Inferior parietal cortex (tissue), 1 donor: Measurements from ENCODE around the gene TBL1Y.
"Not testable (repeated sequence)": the region's sequence is repeated elsewhere in the genome, so short reads cannot be mapped to it uniquely, and the experiment has no call there.

Source experiments
- DNase-seq: peaks from one replicate; pipeline ENCODE4 v3.0.0-alpha.2; 2016; ENCODE audit errors: extremely low spot score

Gene TBL1Y

DNA sequence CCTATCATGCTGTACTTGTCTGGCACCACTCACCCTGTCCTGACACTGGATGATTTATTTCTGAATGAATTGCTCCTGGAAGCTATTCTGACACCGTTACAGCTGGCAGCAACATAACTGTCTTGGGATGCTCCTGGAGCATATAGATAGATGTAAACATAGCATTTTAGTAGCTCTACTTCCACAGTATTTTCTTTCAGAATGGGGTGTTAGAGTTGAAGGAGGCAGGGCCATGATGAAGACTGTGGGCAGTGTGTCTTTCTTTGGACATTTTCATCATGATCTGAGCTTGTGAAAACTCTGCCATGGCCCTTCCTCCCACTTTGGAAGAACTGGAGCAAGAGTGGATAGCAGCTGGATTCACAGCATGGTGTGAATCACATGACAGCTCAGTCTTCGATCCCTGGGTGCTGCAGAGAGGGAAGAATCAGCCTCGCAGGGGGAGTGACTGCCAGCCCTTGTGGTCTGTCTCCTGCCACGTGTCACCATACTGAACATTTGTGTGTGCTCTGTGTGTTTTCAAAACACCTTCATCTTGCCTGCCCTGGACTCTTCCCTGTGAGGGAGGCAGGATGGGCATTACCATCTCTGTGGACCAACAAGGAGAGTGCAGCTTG, 61.9 kb downstream of the TBL1Y start:
- no peak for DNase-seq

DNA sequence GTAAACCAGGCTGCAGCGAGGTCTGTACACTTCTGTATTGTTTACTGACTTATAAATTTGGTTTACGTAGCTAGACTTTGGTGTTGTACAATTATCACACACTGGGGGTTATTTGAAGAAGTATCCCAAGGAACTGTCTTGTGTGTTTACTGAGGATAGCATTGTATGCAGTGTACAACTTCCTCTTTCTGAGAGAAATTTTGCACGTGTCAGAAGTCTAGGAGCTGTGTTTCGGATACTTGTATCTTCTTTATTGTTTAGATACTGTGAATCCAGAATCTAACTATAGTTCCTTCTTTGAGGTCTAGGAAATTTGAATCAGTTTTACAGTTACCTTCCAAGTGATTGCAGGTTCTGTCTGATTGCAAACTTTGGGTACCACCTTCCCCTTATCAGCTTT, 64.5 kb downstream of the TBL1Y start:
- DNase-seq: no peak

DNA sequence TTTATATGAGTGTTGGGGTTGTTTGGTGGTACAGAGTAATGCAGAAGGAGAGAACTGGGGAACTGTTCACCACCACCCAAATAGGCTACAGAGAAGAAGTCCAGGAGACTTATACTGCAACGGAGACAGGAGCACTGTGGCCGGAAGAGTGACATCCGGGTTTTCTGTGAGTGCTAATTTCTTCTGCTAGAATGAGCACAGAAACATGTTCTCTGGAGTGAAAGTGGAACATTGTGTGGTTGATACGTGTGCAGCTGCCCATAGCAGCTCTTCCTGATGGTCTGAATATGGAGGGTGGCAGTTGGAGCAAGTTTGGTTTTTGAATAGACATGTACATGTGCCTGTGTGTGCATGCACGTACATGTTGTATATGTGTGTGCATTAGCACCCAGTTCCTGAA, 67.3 kb downstream of the TBL1Y start:
- DNase-seq: no peak

DNA sequence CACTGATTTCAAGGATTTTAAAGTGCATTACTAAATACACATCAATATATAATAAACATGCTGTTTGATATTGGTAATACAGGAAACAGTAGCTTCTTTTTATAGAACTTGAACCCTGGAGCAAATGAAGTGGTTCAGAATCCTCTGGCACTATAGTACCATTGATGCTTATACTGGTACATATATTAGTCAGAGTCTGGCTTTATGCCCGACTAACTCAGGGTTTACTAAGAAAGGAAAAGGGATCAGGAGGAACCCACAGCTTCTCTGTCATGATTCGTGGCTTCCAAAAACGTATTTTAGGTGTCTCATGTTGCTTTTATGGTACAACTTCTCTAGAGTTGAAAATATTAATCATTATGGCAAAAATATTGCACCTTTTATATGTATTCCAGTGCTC, 72.7 kb downstream of the TBL1Y start:
- DNase-seq: no peak

DNA sequence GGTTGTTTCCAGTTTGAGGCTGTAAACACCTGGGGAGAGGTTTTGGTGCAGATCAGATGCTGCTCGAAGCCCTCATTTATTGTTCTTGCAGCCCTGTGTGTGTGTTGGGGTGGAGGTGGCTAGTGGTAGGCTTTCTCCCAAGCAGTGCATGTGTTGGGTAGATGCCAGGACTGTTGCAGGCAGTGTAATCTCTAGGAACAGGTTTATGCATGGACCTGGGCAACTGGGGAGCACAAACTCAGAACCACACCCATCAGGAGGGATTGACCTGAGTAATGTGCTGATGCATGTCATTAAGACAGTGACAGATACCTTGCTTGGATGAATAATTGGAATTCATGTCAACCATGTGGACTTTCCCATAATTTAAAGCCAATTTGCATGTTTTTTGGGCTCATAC, 77.3 kb downstream of the TBL1Y start:
- DNase-seq: no peak

DNA sequence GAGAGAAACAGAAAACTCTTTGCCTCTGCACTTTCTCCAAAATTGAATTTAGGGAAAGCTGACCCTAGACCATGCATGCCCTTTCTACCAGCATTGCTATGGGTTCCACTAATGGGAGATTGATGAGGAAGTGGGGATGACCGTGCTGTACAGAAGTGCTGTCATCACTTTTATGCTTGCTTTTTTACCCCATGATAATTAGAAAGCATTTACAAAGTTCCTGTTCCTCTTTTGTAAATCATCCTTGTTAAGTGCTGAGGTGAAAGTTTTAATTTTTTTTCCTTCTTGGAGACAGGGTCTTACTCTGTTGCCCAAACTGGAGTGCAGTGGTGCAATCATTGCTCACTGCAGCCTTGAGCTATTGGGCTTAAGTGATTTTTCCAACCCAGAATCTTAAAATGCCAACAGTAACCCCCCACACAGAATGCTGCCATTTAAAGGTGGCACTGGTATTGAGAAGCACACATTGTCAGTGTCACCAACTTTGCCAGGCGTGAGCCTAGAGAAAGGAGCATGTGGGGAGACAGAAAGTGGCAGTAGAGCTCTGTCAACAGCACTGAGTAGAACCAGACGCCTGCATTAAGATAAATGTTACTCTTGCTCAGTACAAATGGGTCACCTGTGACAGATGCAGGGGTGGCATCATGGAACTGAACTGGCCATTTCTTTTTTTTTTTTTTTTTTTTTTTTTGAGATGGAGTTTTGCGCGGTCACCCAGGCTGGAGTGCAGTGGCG, 79.6 kb downstream of the TBL1Y start:
- no peak for DNase-seq

DNA sequence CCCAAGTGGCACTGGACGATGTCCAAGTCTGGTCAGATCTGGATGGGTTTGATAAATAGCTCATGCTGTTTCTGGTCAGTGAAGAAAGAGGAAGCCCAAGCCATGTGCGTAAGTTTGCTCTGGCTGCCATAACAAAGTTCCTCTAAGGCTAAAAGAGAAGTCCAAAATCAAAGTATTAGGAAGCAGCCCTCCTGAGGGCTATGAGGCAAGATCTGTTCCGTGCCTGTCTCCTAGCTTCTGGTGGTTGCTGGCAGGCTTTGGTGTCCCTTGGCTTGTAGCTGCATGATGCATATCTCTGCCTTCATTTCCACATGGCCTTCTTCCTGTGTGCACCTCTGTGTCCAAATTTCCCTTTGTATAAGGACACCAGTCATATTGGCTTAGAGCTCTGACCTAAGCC, 81.5 kb downstream of the TBL1Y start:
- no peak for DNase-seq

DNA sequence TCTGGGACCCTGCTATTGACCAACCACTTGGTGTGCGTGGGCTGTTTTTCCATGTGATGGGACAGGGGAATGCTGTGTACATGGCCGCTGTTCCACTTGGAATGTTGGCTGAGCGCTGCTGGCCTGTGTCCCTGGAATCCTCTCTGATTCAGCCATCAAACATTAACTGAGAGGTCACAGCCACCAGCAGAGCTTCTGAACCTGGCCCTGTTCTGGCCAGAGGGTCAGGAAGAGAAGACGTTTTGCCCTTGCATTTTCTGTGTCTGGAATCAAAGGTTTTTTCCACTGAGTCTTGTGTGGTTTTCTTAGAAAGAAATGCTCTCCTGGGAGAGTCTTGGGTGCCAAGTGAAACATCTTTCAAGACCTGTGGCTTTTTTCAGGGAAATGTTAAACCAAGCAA, 85.5 kb downstream of the TBL1Y start:
- no peak for DNase-seq

DNA sequence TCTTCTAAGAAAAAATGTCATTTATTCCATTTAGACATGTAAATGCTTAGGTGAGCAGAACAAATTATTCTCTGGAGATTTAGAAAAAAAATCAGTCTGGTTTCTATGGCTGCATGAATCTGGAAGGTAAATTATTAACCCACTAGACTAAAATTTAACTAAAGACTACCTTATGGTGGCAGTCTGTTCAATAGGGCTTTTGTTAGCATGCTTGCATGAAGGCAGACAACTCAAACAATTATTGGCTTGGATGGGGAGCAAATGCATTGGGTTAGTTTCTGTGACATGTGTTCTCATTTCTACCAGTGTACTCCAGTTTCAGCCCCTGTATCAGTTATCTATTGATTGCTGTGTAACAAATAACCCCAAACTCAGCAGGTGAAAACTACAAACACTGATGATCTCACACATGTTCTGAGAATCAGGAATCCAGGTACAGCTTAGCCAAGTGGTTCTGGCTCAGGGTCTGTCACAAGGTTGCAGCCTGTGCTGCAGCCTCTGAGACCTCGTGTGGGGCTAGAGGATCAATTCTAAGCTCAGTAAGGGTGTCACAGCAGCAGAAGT, 87.1 kb downstream of the TBL1Y start:
- DNase-seq: no peak

DNA sequence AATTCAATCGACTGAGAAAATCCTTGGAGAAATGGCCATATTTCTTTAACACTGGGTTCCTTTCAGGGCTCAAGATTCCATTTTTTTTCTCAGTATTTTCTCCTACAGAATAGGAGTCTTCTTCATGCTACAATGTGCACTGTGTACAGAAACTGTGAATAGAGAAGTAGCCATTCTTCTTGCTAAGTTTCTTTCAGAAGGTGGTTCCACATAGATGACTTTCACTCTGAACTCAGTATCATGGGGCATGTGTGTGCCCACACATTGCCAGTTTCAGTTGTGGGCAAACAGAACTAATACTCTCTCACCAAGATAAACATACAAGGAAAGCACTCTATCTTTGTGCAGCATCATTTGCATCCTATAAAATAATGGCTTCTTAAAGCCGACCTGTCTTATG, 89.4 kb downstream of the TBL1Y start:
- DNase-seq: no peak

DNA sequence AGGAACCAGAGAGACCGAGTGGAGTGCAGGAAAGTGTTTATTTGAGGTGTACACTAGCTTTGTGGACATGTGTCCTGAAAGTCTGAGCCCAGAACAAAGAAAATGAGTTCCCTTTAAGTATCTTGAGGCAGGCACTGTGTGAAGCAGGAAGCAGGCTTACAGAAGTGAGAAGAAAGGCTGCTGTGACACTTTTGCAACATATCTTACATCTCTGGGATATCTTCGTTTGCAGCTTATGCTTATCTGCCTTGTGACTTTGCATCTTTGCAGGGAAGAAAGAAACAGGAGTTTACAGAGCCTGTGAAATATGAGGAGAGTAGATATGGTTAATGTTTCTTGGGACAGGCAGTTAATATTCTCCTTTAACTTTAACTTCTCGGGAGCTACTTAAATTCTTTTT, 92.1 kb downstream of the TBL1Y start:
- no peak for DNase-seq

DNA sequence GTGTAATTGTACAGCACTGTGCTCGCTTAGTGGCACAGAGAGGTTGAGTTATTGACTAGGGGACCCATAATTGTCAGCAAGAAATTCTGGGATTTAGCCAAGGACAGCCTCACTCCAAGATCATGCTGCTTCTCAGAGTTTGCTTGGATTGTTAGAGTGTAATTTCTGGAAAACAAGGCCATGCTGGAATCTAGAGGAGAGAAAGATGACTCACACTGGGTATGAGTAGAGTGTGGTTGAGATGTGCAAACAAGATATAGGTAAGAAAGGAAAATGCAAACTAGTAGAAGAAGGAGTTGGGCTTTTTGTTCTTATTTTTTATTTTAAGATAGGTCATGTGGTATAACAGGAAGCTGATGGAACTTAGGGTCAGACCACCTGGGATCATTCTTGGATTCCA, 97.4 kb downstream of the TBL1Y start:
- DNase-seq: no peak

DNA sequence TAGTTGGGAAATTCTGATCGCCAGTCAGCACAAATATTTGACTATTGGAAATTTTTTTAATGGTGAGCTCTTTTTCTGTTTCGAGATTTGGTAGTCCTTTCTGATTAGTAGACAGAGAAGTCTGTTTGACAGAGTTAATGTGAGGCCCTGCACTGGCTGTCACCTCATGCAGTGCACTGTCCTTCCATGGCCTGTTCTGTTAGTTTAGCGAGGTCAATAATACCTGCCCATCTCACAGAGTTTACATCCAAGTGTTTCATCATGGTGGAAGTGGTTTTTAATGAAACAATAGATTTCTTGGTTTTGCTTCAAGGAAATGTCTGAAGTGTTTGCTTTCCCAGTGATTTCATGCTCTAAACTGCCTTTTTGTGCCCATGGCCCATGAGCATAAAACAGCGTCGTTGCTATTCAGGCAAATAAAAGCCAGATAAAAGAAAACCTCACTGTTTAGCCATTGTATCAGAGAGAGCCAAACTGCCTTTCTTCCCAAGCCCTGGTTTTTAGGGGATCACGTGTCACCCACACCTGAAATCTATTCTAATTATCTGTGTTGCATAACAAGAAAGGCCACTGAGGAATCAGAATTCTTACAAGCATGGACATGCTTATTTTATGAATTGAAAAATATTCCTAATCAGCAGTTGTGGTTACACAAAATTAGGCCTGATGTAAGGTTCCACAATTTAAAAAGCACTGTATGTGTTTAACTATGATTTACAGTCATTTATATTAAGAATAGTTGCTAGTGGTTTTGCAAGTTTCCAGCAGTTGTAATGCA, 98.3 kb downstream of the TBL1Y start:
- DNase-seq: no peak

DNA sequence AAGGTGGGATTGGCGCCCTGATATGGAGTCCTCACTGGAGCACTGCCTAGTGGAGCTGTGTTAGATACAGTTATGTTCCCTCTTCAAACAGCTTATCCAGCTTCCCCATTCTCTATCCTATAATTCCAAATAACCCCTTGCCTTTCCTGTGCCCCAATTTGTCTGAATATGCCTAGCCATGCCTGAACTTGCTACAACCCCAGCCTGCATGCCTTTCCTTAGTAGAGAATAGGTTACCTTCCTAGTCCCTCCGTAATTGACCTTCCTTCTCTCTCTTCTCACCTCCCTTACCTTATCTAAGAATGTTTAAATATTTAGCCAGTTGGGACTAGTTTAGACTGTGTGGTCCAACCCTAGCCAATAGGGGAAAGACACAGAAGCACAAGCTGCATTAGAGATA, 102.6 kb downstream of the TBL1Y start:
- no peak for DNase-seq

DNA sequence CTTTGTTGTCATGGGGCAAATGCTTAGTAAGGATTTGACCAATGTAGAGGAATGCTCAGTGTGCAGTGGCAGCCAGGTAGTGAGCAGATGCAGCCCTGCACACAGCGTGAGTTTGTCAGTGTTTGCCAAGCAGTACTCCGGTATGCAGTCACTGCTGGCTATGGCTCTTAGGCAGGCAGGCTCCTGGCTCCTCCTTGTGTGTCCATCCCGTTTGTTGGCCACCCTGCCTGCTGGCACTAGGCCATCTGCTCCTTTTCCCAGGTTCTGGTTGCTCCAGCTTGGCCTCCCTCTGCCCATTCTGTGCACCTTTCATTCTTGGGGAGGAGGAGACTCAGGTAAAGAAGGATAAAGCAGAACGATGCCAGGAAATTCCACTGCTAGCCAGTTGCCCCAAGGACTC, 106.0 kb downstream of the TBL1Y start:
- DNase-seq: no peak

DNA sequence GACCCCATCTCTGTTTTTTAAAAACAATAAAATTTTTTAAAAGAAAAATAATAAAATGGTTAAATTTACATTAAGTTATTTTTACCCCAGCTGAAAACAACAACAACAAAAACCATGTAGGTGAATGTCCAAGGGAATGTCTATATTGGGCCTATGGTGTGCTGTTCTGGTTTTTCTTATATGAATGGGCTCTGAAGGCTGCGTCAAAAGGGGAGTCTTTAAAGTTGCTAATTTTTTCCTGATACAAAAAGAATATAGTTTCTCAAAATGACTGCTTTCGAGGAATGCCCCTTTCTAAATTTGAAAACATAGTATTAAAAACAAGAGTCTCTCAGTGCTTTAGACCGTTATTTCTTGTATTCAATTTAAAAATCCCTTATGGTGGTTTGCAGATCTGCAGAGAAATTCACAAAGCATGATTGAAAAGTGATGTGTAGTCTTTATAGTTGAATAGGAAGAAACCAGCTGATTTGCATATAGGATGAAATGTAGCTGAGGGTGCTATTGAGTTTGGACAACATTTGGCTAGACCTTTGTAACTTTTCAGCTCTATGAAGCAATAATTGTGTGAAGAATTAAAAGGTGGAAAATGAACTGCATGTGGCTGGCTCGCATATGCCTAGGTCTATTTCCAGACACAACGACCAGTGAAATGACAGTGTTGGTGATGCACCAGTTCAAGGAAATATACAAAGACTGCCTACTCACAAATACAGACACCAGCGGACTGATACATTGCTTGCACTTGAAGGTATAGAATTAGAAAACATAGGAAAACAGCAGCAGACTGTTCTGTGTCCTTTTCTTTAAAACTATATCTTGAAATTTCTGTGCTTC, 107.0 kb downstream of the TBL1Y start:
- DNase-seq: no peak

DNA sequence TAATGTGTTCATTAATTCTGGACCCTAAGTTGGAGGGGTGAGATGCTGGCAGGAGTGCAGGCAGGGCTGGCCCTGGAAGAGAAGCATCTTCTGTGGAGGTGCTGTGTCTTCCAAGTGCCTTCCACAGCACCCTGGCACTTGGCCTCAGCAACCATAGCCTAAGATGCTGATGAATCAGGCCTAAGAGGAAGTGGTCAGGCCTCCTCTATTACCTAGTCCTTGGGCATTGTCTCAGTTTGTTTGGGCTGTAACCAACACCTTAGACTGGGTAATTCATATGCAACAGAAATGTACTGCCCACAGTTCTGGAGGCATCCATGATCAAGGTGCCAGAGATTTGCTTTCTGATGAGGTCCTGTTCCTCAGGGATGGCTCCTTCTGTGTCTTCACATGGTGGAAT, 128.5 kb downstream of the TBL1Y start:
- DNase-seq: no peak

DNA sequence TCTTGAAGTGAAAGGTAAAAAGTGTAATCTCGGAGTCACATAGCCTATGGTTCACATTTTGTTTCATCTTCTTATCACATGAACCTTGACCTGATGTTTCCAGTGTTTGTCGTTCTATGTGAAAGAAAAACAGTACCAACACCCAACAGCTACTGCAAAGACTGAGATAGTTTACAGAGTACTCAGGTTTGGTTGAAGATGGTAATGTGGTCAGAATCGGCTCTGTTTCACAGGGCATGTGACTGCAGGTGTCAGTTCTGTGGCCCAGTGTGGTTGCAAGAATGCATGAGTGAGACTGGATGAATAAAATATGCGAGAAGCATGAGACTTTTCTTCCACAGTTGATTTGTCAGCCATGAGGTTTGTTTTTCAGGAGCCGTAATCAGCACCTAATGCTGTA, 130.2 kb downstream of the TBL1Y start:
- no peak for DNase-seq

DNA sequence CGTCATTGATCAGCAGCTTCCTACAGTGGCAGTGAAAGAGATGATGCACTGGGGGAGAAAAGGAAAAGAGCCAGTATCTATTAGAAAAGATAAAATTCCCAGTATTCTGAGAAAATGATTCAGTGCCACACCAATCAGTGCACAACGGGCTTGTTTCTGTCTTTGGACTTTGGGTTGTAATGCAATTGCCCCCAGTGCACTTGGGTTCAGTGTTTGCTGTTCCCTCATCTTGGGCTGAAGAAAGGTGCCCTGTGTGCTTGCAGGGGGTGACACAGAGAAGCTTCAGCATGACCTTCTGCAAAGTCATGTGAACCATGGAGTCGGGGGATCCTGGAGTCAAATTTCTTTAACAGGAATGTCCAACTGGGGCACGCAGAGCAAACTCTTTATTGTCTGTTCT, 131.5 kb downstream of the TBL1Y start:
- DNase-seq: no peak

DNA sequence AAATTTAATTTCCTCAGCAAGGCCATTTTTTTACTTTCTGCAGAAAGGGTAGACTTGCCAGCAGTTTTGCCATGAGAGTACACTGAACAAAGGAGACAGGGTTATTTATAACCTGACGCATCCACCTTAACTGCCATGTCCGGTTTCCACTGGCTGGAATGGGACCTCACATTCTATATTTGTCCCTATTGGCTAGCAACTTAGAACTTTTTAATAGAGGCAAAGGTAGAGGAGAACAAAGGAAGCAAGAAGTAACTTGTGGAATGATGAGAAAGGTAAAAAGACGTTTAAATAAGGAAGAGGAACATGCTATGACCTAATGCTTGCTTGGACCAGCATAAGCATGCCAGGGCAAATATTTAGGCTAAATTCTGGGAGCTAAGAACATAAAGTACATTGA, 142.0 kb downstream of the TBL1Y start:
- not testable (repeated sequence) for DNase-seq

DNA sequence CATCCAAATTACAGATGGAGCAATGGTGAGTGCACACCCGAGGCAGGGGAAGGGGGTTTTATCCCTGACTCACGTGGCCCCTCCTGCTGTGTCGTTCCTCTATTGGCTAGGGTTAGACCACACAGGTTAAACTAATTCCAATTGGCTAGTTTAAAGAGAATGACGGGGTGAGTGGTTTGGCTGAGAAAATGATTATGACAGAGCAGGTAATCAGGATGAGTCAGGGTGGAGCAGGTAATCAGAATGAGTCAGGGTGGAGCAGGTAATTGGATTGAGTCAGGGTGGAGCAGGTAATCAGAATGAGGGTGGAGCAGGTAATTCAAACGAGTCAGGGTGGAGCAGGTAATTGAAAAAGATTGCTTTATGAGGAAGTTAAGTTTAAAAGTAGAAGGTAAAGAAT, 146.4 kb downstream of the TBL1Y start:
- DNase-seq: no peak

DNA sequence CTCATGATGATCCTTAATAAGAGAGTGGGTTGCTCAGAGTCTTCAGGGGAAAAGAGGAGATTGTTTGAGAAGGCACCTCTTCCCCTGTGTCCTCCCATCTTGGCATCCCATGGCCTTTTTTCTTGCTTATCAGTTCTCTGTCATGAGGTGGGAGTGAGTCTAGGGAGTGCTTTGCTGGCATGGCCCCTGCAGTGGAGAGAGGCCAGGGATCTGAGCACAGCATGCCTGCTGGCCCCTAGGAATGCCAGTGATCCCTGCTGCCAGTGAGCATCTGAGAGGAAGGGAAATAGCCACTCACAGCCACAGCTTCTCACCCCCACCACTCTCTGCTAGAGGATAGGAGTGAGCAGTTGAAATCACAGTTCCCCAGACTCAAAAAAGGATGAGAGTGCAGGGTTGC, 168.2 kb downstream of the TBL1Y start:
- DNase-seq: no peak
